ENCODE measurements around the gene ERICH4.
"Not testable (repeated sequence)": the region's sequence is repeated elsewhere in the genome, so short reads cannot be mapped to it uniquely, and the experiment has no call there.

The ERICH4 gene

DNA sequence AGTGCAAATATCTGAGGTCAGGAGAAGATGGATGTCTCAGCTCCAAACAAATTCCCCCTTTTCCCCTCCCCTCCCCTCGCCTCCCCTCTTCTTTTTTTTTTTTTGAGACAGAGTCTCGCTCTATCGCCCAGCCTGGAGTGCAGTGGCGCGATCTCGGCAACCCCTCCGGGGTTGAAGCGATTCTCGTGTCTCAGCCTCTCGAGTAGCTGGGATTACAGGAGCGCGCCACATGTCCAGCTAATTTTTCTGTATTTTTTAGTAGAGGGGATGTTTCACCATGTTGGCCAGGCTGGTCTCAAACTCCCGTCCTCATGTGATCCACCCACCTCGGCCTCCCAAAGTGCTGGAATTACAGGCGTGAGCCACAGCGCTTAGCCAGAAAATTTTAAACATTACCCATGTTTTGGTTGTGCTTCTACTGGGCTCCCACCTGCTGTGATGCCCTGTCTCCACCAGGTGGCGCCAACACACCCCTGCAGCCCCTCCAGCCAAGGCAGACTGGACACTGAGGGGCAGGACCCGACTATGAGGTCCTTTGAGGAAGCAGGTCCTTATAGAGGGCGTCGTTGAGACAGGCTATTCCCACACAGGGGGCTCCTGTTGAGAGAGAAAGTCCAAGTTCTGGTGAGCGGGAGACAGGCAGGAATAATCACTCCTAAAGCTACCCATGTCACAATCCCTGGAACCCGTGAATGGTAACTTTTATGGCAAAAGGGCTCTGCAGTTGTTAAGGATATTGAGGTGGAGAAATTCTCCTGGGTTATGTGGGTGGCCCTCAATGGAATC lies 6.3 kb downstream of the ERICH4 start:
- DNase-seq (ENCODE audit: low spot score), result peak; percentile 80
- TF ChIP-seq, protein P1, sequence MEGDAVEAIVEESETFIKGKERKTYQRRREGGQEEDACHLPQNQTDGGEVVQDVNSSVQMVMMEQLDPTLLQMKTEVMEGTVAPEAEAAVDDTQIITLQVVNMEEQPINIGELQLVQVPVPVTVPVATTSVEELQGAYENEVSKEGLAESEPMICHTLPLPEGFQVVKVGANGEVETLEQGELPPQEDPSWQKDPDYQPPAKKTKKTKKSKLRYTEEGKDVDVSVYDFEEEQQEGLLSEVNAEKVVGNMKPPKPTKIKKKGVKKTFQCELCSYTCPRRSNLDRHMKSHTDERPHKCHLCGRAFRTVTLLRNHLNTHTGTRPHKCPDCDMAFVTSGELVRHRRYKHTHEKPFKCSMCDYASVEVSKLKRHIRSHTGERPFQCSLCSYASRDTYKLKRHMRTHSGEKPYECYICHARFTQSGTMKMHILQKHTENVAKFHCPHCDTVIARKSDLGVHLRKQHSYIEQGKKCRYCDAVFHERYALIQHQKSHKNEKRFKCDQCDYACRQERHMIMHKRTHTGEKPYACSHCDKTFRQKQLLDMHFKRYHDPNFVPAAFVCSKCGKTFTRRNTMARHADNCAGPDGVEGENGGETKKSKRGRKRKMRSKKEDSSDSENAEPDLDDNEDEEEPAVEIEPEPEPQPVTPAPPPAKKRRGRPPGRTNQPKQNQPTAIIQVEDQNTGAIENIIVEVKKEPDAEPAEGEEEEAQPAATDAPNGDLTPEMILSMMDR (IDR thresholded peaks at IDR 0.05; ENCODE audit: extremely low read depth, missing control alignments), result peak; percentile 99

DNA sequence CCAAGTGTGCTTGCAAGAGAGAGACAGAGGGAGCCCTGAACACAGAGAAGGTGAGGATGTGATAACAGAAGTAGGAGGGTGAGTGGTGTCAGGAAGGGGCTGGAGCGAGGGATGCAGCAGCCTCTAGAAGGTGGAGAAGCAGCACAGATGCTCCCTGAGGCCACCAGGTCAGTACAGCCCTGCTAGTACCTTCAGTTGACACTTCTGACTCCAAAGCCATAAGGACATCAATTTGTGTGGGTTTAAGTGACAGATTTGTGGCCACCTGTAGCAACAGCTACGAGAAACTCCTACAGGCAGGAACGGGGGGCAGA lies 6.9 kb downstream of the ERICH4 start:
- no peak for DNase-seq (ENCODE audit: low spot score)
- TF ChIP-seq, protein P1 (IDR thresholded peaks at IDR 0.05; ENCODE audit: extremely low read depth, missing control alignments), result no peak

DNA sequence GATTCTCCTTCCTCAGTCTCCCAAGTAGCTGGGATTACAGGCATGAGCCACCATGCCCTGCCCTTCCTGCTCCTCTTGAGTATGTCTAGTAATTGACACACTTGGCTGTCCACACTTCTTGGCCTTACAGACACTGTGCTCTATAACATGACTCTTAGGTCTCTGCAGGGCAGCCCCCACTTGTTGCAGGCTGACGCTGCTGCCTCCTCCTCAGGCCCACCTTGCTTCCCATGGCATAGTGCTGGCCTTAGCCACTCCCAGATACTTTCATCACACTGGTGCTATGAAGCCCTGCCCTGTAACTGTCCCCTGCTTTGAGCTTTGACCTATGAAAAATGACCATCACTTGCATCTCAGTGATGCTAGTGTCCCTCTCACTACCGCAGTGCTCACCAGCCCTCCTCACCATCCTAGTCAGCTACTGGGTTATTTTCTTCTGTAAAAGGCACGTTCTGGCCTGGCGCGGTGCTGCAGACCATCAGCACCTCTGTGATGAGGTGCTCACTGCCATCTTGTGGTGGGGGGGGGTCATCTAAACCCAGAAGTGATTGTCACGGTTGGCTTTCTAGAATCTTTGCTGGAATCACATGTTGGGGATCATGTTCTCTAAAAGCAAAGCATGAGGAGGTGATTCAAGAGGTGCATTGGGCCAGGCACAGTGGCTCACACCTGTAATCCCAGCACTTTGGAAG lies 9.8 kb downstream of the ERICH4 start:
- TF ChIP-seq, protein P1 (IDR thresholded peaks at IDR 0.05; ENCODE audit: extremely low read depth, missing control alignments), result no peak
- DNase-seq (ENCODE audit: low spot score), result no peak

- no peak for DNase-seq (ENCODE audit: low spot score)
- TF ChIP-seq, protein P1 (IDR thresholded peaks at IDR 0.05; ENCODE audit: extremely low read depth, missing control alignments), result no peak
Observed at GRCh38 chr19:41455936-41456335, 13.0 kb downstream of the ERICH4 start.

GRCh38 chr19:41456342-41456918 lies 13.5 kb downstream of the ERICH4 start:
- TF ChIP-seq, protein P1 (IDR thresholded peaks at IDR 0.05; ENCODE audit: extremely low read depth, missing control alignments), result no peak
- no peak for DNase-seq (ENCODE audit: low spot score)

- TF ChIP-seq, protein P1 (IDR thresholded peaks at IDR 0.05; ENCODE audit: extremely low read depth, missing control alignments), result no peak
- DNase-seq (ENCODE audit: low spot score), result peak; percentile 62
Observed at GRCh38 chr19:41457241-41457640, 14.3 kb downstream of the ERICH4 start.

DNA sequence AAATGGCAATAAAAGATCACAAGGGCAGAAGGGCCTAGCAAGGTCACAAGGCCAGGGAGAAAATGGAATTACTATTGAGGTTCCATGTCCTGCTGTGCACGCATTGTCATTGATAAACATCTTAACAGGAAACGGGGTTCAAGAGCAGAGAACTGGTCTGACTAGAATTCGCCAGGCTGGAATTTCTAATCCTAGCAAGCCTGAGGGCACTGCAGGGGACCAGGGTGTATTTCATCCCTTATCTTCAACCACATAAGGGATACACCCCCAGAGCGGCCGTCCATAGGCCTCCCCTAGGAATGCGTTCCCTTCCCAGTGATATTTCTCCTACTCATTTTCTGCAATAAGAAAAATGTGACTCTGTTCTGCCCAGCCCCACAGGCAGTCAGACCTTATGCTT lies 19.5 kb downstream of the ERICH4 start:
- TF ChIP-seq, protein P1 (IDR thresholded peaks at IDR 0.05; ENCODE audit: extremely low read depth, missing control alignments), result no peak
- no peak for DNase-seq (ENCODE audit: low spot score)

- not testable (repeated sequence) for DNase-seq (ENCODE audit: low spot score)
Observed at GRCh38 chr19:41463257-41464256, 20.6 kb downstream of the ERICH4 start.

All from GM20000 (cell line).